Stimulated activated naive CD4-positive, alpha-beta T cell treated with Interleukin-2 at 50 U/mL for 16 hours (primary cell): ENCODE measurements around the gene DHX57.
"Not testable (repeated sequence)": the region's sequence is repeated elsewhere in the genome, so short reads cannot be mapped to it uniquely, and the experiment has no call there.

Experiments used
- DNase-seq: peaks from one replicate; lab custom pipeline; 2025; lab: John Stamatoyannopoulos, UW

The DHX57 gene

GRCh38 chr2:38794235-38794946 is 81.3 kb downstream of the DHX57 start:
- no peak for DNase-seq

- no peak for DNase-seq
Measured at GRCh38 chr2:38793511-38793910, 82.2 kb downstream of the DHX57 start.

GRCh38 chr2:38792751-38793150 is 83.0 kb downstream of the DHX57 start:
- DNase-seq: no peak

- DNase-seq: not testable (repeated sequence)
Measured at GRCh38 chr2:38792321-38792720, 83.4 kb downstream of the DHX57 start.

DNA sequence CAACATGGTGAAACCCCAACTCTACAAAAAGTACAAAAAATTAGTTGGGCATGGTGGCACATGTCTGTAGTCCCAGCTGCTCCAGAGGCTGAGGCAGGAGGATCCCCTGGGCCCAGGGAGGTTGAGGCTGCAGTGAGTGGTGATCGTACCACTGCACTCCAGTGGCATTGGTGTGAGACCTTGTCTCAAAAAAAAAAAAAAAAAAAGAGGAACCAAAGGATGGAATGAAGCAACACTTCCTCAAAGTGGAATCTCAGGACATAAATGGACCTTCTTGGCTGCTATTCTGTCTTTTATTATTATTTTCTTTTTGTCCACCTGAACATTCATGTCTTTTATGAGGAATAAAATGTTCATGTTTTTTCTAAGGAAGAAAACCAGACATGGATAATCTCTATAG is 84.0 kb downstream of the DHX57 start:
- DNase-seq: no peak

- no peak for DNase-seq
Measured at GRCh38 chr2:38789691-38790090, 86.0 kb downstream of the DHX57 start.

DNA sequence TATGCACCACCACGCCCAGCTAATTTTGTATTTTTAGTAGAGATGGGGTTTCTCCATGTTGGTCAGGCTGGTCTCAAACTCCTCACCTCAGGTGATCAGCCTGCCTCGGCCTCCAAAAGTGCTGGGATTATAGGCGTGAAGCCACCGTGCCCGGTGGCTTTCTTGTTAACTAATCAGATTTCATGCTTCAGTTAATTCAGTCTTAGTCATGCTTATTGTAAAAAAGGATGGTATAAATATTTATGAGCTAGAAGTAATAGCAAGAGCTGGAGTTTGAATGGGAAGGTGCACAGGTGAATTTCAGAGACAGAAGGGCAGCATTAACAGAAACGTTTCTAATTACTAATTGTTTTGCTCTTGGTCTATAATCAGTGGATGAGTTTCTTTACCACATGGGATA is 87.4 kb downstream of the DHX57 start:
- no peak for DNase-seq

GRCh38 chr2:38783586-38783985 is 92.1 kb downstream of the DHX57 start:
- DNase-seq: no peak

DNA sequence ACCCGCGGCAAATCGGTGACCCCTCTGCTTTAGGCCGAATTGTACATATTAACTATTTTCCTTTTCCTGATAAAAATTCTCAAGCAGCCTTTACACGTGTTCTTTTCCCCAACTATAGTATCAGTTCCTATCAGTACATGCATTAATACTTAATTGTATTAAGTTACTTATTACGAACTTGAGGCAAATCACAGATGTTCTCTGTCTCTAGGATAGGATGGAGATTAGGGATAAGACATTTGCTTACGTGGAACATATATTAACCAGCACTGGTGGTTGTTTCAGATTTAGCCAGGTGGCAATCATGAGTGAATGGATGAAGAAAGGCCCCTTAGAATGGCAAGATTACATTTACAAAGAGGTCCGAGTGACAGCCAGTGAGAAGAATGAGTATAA is 97.0 kb downstream of the DHX57 start:
- DNase-seq: no peak

DNA sequence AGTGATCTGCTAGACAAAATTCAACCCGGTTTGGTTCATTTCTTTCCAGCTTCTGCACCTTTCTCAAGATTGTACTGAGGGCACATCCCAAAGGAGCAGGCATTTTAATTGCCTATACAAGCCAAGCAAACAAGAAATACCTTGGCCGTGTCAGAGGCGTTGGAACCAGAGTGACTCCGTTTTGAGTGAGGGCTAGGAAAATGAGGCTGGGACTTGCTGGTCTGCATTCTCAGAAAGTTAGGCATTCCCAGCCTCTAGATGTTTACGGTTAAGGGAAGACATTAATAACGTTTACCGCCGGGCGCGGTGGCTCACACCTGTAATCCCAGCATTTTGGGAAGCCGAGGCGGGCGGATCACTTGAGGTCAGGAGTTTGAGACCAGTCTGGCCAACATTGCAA is 99.2 kb downstream of the DHX57 start:
- no peak for DNase-seq

- no peak for DNase-seq
Measured at GRCh38 chr2:38775921-38776225, 99.9 kb downstream of the DHX57 start.

GRCh38 chr2:38775097-38775920 is 100.4 kb downstream of the DHX57 start:
- DNase-seq: no peak

- DNase-seq: no peak
Measured at GRCh38 chr2:38771632-38772031, 104.1 kb downstream of the DHX57 start.

GRCh38 chr2:38765551-38765950 is 110.2 kb downstream of the DHX57 start:
- DNase-seq: no peak

- DNase-seq: no peak
Measured at GRCh38 chr2:38765149-38765548, 110.6 kb downstream of the DHX57 start.

DNA sequence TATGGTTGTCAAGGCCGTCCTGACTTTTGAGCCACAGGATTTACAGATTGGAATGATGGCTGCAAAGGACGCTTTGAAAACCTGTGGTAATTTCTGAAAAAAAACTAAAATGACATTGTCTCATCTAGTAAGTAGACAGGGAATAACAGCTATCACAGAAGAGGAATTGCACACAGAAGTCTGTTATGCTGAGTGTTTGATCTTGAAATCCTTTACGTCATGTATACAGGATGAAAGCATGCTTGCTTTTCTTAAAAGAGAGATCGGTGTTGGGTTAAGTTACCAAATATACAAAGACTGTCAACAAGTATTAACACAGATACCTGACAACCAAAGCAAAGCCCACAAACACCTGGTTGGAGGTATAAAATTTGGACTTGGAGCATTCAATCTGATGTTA is 112.0 kb downstream of the DHX57 start:
- no peak for DNase-seq

DNA sequence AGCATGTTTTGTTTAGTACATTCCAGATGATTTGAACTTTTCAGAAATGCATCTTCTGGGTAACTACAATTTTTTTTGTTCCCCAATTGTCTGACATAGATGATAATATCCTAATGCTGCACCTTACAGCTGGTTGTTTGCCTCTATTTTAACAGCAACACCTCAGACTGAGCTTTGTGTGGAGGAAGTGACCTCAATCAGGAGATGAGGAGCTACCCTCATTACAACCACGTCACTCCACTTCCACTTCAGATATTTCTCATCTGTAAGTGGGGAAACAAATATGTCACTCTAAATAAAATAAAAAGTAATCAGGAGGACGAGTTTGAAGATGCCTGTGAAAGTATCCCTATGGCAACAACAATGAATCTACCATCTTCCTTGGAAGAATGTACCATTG is 112.5 kb downstream of the DHX57 start:
- no peak for DNase-seq

DNA sequence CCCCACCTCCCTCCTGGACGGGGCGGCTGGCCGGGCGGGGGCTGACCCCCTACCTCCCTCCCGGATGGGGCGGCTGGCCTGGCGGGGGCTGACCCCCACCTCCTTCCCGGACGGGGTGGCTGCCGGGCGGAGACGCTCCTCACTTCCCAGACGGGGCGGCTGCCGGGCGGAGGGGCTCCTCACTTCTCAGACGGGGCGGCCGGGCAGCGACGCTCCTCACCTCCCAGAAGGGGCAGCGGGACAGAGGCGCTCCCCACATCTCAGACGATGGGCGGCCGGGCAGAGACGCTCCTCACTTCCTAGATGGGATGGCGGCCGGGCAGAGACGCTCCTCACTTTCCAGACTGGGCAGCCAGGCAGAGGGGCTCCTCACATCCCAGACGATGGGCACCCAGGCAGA is 119.8 kb downstream of the DHX57 start:
- DNase-seq: not testable (repeated sequence)

DNA sequence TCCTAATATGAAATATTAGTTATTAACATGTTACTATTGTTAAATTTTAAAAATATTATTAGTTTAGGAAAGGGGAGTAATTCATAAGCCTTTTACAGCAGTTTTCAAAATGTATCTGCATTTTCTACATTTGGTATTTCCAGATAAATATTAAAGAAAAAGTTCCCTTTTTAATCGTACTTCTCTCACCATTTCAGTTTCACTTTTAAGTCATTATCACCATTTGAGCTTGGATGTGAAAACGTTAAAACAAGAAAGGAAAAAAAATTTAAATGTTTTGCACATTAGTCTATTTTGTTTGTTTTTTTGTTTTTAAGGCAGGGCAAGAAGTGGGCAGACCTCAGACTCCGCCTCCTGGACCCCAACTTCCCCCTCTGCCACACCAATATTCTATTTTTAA is 121.2 kb downstream of the DHX57 start:
- no peak for DNase-seq

GRCh38 chr2:38754049-38754448 is 121.7 kb downstream of the DHX57 start:
- no peak for DNase-seq

DNA sequence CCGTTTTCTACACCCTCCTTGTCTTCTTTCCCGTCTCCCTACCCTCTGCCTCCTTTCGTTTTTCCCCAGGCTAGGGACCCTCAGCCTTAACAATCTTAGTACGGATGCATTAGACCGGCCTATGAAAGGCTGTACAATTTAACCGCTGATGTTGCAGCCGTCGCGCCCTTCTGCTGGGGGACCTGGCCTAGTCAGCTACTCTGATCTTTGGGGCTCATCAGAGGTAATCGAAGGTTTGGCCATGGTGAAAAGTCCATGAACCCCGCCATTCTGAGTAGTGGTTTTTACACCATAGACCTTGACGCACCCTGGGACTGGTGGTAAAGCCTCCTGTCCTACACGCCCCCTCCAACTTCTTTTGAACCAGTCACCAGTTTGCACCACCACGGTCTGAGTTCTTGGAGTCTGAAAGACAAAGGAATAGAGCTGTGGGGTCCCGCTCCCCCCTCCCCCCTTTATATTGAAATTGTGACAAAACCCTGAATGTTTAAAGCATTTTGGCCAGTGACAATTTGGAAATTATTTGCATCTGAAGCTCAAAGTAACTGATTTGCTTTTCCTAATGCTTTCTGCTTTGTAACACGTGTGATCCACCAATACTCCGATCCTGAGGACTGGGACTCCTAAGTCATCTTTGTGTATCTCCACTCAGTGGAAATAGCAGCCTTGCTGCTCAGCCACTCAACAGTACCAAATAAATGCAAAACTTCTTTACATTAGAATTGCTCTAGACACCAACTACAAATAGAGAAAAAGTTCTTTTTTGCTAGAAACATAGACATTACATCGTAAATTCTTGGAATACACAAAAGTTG is 123.9 kb downstream of the DHX57 start:
- DNase-seq: no peak

GRCh38 chr2:38750891-38751595 is 124.7 kb downstream of the DHX57 start, which contains the start of gene SRSF7:
TSS of gene SRSF7 (minus strand) at chr2:38751361. CDS start at chr2:38751256, 105 bp downstream.
- peak; percentile 93 for DNase-seq
